HFFc6 (cell line): ENCODE measurements around the gene RHBG. TPM values are rescaled to one million over a fixed set of nuclear protein-coding genes. Genes with fewer than 3 reads are reported as not detected.
"Not testable (repeated sequence)": the region's sequence is repeated elsewhere in the genome, so short reads cannot be mapped to it uniquely, and the experiment has no call there.

Source experiments
- DNase-seq: peaks from one replicate; pipeline ENCODE4 v3.0.0-alpha.2; 2018
- H3K27ac Mint-ChIP-seq: 2 replicates; pipeline ENCODE4 v1.8.0; 2020; ENCODE audit warnings: mild to moderate bottlenecking, mixed read lengths
- H3K27me3 Mint-ChIP-seq: 2 replicates; pipeline ENCODE4 v1.8.0; 2021; ENCODE audit warnings: mild to moderate bottlenecking, moderate library complexity, mixed read lengths; ENCODE audit not compliant: insufficient read depth
- H3K36me3 Mint-ChIP-seq: 2 replicates; pipeline ENCODE4 v1.8.0; 2021; ENCODE audit warnings: low read depth, mixed read lengths
- H3K4me1 Mint-ChIP-seq: 2 replicates; pipeline ENCODE4 v1.8.0; 2020; ENCODE audit warnings: low read depth, mixed read lengths
- H3K4me3 Mint-ChIP-seq: 2 replicates; pipeline ENCODE4 v1.8.0; 2020; ENCODE audit warnings: mild to moderate bottlenecking, moderate library complexity, mixed read lengths
- H3K9me3 Mint-ChIP-seq: 2 replicates; pipeline ENCODE4 v1.8.0; 2020; ENCODE audit warnings: mild to moderate bottlenecking, mixed read lengths
- total RNA-seq, 6 experiments: library from RNA; stranded (reverse); fragmentation: NEBNext Ultra II Directional; extraction: Animal tissue kit (Norgen Biotek cat#: 25700); gene quantifications; 2 replicates in 1 of 6; 3 replicates in 5 of 6; pipeline ENCODE4 v1.2.3, GENCODE V29; 2021
- TF ChIP-seq, protein P1 (sequence below): fragments of 200-600 bp; sonication (generic); IDR thresholded peaks from 2 replicates; pipeline ENCODE4 v1.5.0; 2021; ENCODE audit warnings: antibody characterized with exemption, mild to moderate bottlenecking

The RHBG gene
- total RNA-seq, 6 experiments from 2014 or later: not detected

DNA sequence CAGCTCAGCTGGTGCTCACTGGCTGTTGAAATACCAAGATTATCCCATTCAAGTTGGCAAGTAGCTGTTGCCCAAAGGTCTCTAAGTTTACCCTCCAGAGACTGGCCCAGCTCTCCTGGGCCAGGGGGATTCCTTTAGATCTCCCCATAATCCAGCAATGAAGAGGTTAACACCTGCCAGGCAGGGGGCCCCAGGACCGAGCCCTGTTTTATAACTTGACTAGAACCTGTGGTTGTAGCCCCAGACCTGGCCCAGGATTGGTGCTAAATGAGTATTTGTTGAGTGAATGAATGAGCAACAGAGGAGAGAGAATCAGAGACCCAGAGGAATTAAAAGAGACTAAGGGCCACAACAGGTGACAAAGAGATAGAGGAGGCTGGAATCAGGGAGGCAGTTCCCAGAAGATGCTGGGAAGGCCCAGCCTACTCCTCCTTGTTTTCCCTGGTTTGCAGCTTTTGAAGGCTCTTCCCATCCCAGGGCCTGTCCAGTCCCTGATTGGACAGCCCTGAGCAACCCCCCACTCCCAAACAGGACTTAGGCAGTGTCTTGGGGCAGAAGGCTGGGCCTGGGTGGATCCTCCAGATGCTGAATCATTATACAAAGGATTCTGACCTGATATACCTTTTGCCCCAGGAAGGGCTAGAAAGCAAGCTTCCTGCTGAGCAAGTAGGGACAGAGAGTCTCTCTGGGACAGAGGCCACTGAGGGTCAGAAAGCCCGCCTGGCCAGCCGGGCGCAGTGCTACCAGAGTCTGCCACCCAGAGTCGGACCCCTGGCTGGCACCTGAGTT is 2.4 kb upstream of the RHBG start:
- no peaks in the 10 kb centered on the region; the same call in 1 of the 2 replicates for H3K9me3 Mint-ChIP-seq
- H3K27ac Mint-ChIP-seq: no peak overlapping the region
- H3K27me3 Mint-ChIP-seq: peaks cover 37% of the 10 kb centered on the region
- H3K36me3 Mint-ChIP-seq: no peaks in the 10 kb centered on the region; the same call in 1 of the 2 replicates
- no peak overlapping the region for H3K4me3 Mint-ChIP-seq
- H3K4me1 Mint-ChIP-seq: peaks cover 4% of the 10 kb centered on the region; the same call in 1 of the 2 replicates
- TF ChIP-seq, protein P1, sequence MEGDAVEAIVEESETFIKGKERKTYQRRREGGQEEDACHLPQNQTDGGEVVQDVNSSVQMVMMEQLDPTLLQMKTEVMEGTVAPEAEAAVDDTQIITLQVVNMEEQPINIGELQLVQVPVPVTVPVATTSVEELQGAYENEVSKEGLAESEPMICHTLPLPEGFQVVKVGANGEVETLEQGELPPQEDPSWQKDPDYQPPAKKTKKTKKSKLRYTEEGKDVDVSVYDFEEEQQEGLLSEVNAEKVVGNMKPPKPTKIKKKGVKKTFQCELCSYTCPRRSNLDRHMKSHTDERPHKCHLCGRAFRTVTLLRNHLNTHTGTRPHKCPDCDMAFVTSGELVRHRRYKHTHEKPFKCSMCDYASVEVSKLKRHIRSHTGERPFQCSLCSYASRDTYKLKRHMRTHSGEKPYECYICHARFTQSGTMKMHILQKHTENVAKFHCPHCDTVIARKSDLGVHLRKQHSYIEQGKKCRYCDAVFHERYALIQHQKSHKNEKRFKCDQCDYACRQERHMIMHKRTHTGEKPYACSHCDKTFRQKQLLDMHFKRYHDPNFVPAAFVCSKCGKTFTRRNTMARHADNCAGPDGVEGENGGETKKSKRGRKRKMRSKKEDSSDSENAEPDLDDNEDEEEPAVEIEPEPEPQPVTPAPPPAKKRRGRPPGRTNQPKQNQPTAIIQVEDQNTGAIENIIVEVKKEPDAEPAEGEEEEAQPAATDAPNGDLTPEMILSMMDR: no peak
- DNase-seq: no peak

DNA sequence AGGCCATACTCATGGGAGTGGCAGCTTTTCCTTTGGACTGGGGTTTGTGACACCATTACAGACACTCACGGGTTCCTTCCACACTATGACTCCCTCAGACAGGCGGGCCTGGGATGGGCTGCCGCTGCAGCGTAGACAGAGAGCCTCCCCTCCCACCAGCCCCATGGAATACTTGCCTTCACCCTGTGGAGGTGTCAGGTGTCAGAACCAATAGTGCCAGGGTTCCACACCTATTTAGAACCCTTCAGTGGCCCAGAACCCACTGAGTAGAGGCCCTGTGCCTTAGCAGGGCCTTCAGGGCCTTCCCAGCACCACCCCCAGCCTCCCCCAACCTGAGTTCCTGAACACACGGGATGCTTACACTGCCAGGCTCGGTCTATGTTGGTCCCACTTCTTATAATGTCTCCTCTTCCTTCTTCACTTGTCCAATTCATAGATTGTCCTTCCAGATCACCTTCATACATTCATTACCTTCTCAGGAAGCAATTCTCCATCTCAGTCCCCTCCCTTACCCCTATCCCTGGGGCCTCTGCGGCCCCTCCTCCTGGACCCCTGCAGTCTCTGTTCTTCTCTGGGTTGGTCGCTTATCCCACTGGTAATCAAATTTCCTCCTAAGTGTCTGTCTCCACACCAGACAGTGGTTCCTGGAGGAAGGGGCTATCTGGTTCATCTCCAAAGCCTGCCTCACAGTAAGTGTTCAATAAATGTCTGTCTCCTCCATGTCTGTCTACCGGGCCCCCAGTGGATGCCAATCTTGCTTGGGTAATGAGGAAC is 1.4 kb upstream of the RHBG start:
- H3K27ac Mint-ChIP-seq: no peak overlapping the region
- no peak for DNase-seq
- peaks cover 43% of the 10 kb centered on the region for H3K27me3 Mint-ChIP-seq
- H3K9me3 Mint-ChIP-seq: no peaks in the 10 kb centered on the region; the same call in 1 of the 2 replicates
- TF ChIP-seq, protein P1: no peak
- peaks cover 12% of the 10 kb centered on the region; the same call in 1 of the 2 replicates for H3K4me1 Mint-ChIP-seq
- H3K36me3 Mint-ChIP-seq: no peaks in the 10 kb centered on the region; the same call in 1 of the 2 replicates
- H3K4me3 Mint-ChIP-seq: no peak overlapping the region

- Mint-ChIP-seq H3K4me1 (peaks cover 12% of the 10 kb centered on the region; the same call in 1 of the 2 replicates), H3K36me3 (no peaks in the 10 kb centered on the region; the same call in 1 of the 2 replicates), H3K27ac (no peak overlapping the region), H3K27me3 (peaks cover 44% of the 10 kb centered on the region), H3K4me3 (no peak overlapping the region), H3K9me3 (no peaks in the 10 kb centered on the region; the same call in 1 of the 2 replicates)
- TF ChIP-seq, protein P1: no peak
- peak; percentile 12 for DNase-seq
These were observed 803 bp upstream of the RHBG start for GRCh38 chr1:156368157-156368658.

DNA sequence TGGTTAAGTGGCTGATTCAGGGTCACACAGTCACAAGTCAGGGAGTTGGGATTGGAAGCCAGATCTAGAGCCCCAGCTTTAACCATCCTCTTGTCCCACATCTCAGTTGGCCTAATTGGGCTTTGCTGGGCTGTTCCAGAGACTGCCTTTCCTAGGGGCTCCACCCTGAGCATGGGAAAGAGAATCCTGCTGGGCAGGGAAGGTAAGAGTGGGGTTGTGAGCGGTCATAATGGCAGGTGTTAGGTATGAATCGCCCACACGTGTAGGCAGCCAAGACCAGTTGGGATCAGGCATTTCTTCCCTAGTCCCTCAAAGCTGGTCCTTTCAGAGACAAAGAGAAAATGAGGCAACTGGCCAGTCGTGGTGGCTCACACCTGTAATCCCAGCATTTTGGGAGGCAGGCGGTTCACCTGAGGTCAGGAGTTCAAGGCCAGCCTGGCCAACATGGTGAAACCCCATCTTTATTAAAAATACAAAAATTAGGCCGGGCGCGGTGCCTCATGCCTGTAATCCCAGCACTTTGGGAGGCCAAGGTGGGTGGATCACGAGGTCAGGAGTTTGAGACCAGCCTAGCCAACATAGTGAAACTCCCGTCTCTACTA is 775 bp downstream of the RHBG start:
- H3K4me3 Mint-ChIP-seq: peak overlapping the region; percentile 73
- not testable (repeated sequence) for H3K9me3 Mint-ChIP-seq, DNase-seq, H3K27ac Mint-ChIP-seq, H3K36me3 Mint-ChIP-seq
- peaks cover 40% of the 10 kb centered on the region for H3K27me3 Mint-ChIP-seq
- peaks cover 12% of the 10 kb centered on the region; the same call in 1 of the 2 replicates for H3K4me1 Mint-ChIP-seq

DNA sequence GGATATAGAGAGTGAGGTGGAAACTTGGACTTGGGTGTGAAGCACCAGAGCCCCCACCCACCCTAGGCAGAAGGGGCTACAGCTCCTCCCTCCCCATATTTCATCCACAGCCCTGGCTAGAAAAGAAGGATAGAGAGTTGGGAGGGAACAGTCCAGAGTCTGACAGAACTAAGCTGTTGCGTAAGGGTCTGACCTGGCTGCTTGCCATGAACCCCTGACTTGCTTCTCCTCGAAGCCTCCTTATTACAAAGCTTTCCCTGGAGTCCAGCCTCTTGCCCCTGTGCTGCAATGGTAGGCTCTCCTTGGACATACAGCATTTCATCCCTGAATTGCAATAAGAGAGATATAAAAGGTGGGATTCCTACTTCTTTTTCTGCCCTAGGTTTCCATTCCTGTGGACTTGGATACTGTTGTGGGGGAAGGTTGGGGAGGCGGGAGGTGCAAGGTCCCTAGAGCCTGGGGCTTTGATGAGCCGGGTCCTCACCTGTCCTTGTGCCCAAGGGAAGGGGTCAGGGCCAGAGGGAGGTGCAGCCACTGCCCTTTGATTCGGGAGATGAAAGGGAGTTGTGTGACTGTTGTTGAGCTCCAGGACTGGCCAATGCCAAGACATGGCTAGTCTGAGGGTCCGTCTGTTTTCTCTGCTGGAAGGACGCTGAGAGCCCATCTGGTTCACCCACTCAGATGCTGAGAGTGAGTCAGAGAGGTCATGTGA is 2.7 kb downstream of the RHBG start:
- H3K27ac Mint-ChIP-seq: no peak overlapping the region
- no peaks in the 10 kb centered on the region for H3K36me3 Mint-ChIP-seq
- no peak overlapping the region for H3K4me3 Mint-ChIP-seq
- H3K4me1 Mint-ChIP-seq: peaks cover 20% of the 10 kb centered on the region
- peaks cover 33% of the 10 kb centered on the region for H3K27me3 Mint-ChIP-seq
- TF ChIP-seq, protein P1: no peak
- no peak for DNase-seq
- H3K9me3 Mint-ChIP-seq: no peaks in the 10 kb centered on the region
